IPS-20b (cell line): ENCODE data around the gene GZMB.

Source experiments
- H3K27ac ChIP-seq: one replicate; pipeline ENCODE4 v1.5.1; 2013; ENCODE audit warnings: low read length
- H3K27me3 ChIP-seq: 2 replicates; pipeline ENCODE4 v1.6.1; 2013; ENCODE audit warnings: mild to moderate bottlenecking, low read length, inconsistent platforms; ENCODE audit not compliant: insufficient read depth
- H3K36me3 ChIP-seq: 2 replicates; pipeline ENCODE4 v1.6.1; 2013; ENCODE audit warnings: low read depth, mild to moderate bottlenecking, inconsistent platforms, low read length, moderate library complexity; ENCODE audit not compliant: insufficient read depth
- H3K4me1 ChIP-seq: 2 replicates; pipeline ENCODE4 v1.6.1; 2013; ENCODE audit warnings: mild to moderate bottlenecking, control low read depth, inconsistent platforms, low read length, moderate library complexity; ENCODE audit not compliant: insufficient read depth
- H3K4me3 ChIP-seq: 2 replicates; pipeline ENCODE4 v1.5.1; 2013; ENCODE audit warnings: mild to moderate bottlenecking, low read length, inconsistent platforms
- H3K9ac ChIP-seq: 2 replicates; pipeline ENCODE4 v1.6.1; 2013; ENCODE audit warnings: low read depth, mild to moderate bottlenecking, inconsistent platforms, low read length, moderate library complexity
- H3K9me3 ChIP-seq: 2 replicates; pipeline ENCODE4 v1.6.1; 2013; ENCODE audit warnings: mild to moderate bottlenecking, low read depth, low read length, inconsistent platforms; ENCODE audit not compliant: insufficient read depth

Gene GZMB

DNA sequence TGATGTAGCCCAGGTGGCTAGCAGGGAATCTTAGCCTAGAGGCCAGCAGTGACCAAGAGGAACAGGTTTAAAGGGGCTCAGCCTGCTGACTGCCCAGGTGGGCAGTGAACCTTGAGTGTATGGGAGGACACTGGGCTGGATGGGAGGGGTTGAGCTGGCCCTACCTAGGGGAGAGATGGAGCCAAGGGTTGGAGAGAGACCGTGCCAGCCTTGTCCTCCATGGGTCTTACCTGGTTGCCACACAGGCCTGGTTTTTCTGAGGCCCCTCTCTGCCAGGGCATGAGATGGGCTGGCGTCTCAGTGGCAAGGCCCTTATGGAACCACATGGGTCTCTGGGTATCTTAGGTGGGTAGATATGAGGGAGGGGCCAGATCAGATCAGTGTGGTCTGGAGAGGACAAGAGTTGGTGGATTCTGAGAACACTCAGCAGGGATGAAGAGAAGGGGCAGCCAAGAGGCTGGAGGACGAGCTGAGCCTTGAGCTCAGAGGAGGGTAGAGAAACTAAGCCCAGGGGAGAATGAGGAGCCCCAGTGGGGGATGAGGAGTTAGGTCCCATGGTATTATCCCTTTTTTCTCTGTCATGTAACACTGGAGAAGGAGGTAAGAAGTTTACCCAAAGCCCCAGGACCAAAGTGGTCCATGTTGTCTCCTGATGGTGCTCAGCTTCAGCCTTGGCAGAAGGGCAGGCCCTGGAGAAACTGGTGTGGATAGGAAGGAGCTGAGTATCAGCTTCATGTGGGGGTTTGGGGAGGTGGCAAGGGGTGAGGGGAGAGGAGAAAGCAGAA lies 3.7 kb downstream of the GZMB start:
- H3K27me3 ChIP-seq: no peaks in the 10 kb centered on the region
- no peak overlapping the region for H3K9ac ChIP-seq
- no peak overlapping the region for H3K4me3 ChIP-seq
- no peaks in the 10 kb centered on the region for H3K36me3 ChIP-seq
- H3K4me1 ChIP-seq: no peaks in the 10 kb centered on the region
- no peak overlapping the region for H3K27ac ChIP-seq
- H3K9me3 ChIP-seq: no peaks in the 10 kb centered on the region

DNA sequence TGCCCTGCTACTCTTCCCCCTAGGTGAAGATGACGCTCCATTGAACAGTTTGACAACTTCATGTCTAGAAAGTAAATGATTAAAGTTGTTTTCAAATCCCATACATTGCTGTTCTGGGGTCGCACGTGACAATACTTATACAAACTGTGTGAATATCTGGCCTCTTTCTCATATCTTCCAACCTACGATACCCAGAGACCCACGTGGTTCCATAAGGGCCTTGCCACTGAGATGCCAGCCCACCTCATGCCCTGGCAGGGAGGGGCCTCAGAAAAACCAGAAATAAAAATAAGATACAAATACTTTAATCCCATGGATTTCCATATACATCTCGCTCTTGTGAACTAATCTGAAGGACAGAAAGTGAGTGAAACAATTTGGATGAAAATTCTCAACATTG lies 4.5 kb downstream of the GZMB start:
- Histone ChIP-seq H3K36me3 (no peaks in the 10 kb centered on the region), H3K27me3 (no peaks in the 10 kb centered on the region), H3K4me3 (no peak overlapping the region), H3K9ac (no peak overlapping the region), H3K4me1 (no peaks in the 10 kb centered on the region), H3K9me3 (no peaks in the 10 kb centered on the region), H3K27ac (no peak overlapping the region)

DNA sequence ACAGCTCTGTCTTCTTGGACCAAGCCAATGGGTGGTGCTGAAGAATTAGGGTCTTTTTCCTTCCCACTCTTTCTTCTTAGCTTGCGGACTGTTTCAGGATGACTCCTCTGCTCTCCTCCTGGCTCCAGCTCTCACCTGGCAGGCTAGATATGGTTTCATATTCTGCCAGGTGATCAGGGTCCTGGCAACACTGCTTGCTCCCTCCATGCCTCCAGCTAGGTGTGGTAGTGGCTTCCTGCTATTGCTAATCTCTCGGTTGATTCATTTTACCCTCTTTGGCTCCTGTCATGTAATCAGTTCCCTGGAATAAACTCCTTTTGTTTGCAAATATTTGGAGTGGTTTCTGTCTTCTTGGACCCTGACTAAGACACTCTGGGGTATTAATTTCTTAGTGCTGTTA lies 20.2 kb downstream of the GZMB start:
- Histone ChIP-seq H3K27ac (no peak overlapping the region), H3K4me1 (no peaks in the 10 kb centered on the region), H3K4me3 (no peak overlapping the region), H3K36me3 (no peaks in the 10 kb centered on the region), H3K9ac (no peak overlapping the region), H3K9me3 (no peaks in the 10 kb centered on the region), H3K27me3 (no peaks in the 10 kb centered on the region)

DNA sequence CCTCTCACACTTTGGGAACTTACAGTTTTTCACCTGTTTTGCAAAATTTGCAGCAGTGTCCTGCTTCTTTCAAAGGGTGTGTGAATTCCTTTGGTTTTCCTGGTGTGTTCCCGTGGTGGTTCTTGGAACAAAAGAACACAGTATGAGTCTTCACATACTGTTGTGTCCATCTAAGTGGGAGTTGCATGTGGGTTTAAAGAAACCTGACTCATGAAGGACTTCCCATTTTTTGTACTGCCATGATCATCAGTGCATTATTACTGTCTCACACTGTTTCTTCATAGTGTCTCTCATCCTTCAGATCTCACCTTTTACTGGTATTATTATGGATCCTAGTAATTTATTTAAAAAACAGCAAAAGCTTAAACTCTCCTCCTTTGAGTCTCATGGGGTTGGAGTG lies 20.7 kb downstream of the GZMB start:
- Histone ChIP-seq H3K9me3 (no peaks in the 10 kb centered on the region), H3K4me3 (no peak overlapping the region), H3K27me3 (no peaks in the 10 kb centered on the region), H3K9ac (no peak overlapping the region), H3K4me1 (no peaks in the 10 kb centered on the region), H3K36me3 (no peaks in the 10 kb centered on the region), H3K27ac (no peak overlapping the region)

DNA sequence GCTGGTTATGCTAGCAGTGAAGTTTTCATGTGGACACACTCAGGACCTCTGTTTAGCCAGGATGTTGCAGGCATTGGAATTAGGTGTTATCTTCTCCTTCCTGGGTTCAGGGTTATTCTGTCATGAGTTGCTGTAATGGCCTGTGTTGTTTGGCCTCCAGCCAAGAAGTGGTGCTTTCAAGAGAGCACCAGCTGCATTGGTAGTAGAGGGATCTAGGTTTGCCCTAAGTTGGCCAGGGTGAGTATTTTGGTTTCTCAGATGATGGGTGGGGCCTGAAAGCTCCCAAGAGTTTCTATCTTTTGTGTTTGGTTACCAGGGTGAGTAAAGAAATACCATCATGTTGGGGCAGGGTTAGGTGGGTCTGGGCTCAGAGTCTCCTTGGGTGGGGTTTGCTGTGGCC lies 21.8 kb downstream of the GZMB start:
- Histone ChIP-seq H3K9ac (no peak overlapping the region), H3K4me1 (no peaks in the 10 kb centered on the region), H3K27me3 (no peaks in the 10 kb centered on the region), H3K4me3 (no peak overlapping the region), H3K9me3 (no peaks in the 10 kb centered on the region), H3K27ac (no peak overlapping the region), H3K36me3 (no peaks in the 10 kb centered on the region)

DNA sequence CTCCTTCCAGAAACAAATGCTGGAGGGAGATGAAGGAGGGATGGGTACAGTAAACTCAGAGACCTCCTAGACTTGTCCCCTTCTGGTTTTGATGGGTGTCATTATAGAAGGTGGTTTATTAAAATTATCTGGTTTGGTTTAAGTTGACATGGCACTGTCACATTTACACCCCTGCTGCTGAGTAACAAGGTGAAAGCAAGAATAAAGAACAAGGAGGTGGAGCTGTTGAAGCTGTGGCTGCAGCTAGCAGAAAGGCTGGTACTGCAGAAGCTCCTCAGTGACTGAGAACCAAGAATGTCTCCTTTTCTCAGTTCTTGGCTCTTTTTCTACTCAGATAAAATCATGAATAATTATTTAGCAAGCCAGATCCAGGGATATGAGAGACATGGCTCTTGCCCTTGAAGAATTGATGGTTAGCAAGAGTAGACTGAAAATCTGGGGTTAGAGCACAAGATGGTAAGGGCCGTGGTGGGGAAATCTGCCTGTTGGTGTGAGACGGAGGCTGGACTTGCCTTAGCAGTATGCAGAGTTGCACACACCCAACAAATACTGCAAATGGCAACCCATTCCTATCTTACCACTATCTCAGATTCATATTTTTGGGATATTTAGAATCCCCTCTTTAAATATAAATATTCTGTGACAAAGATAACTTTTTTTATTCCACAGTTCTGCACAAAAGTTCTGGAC lies 24.2 kb downstream of the GZMB start, which contains the start of gene GZMH:
GZMH (minus strand) TSS at position 31 of the 690 bp plus-strand sequence. CDS start 72 bp downstream, outside the sequence.
- Histone ChIP-seq H3K27ac (no peak within 1 kb of the TSS), H3K36me3 (no peaks in the 10 kb centered on the region), H3K9ac (no peak within 1 kb of the TSS), H3K4me1 (no peaks in the 10 kb centered on the region), H3K9me3 (no peaks in the 10 kb centered on the region), H3K4me3 (no peak within 1 kb of the TSS), H3K27me3 (no peaks in the 10 kb centered on the region)

DNA sequence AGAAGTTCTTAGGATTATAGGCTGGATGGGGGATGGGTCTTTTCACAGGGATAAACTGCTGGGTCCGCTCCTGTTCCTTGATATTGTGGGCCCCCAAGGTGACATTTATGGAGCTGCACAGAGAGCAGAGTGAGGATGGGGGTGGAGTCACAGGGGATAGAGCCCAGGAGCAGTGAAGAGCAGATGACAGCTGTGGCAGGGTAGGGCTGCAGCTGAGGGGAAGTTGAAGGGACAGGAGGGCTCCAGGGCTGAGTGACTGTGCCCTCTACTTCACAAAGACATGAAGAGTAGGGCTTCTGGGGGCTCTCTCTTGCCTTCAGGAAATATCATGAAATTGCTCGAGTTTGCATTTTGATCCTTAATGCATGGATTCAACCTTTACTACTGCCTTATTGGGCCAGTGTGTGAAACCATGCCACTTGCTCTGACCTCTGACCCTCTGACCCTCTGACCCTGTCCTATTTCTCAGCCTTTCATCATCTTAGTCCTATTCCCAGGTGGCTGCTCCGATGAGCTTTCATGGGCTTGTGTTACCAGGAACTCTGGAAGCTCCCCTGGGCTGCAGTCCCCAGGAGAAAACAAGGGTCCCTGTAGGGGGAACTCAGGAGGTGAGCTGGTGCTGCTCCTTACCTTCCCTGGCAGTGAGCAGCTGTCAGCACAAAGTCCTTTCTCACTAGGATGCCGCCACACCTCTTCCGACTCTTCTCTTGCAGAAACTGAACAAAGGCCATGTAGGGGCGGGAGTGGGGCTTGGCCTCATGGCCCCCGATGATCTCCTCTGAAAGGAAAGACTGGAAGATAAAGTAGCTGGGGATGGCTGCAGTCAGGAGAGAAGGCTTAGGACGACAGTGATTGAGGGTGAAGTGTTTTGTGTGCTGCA lies 26.1 kb downstream of the GZMB start:
- Histone ChIP-seq H3K9me3 (no peaks in the 10 kb centered on the region), H3K36me3 (no peaks in the 10 kb centered on the region), H3K4me3 (no peak overlapping the region), H3K9ac (no peak overlapping the region), H3K27ac (no peak overlapping the region), H3K4me1 (no peaks in the 10 kb centered on the region), H3K27me3 (no peaks in the 10 kb centered on the region)

DNA sequence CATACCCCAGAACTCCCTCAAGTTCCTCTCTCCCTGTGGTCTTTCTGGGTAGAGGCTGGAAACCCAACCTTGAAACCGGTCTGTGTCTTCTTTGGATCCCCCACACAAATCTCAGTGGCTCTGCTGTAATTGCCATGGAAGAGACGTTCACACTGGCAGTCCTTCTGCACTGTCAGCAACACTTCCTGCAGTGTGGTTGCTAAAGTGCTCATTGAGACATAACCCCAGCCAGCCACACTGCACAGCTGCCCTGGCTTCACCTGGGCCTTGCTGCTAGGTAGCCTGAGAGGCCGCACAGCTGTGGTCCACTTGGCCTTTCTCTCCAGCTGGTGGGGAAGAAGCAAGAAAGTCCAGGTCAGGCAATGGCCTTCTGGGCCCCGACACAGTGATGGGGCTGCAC lies 26.9 kb downstream of the GZMB start:
- Histone ChIP-seq H3K4me1 (no peaks in the 10 kb centered on the region), H3K36me3 (no peaks in the 10 kb centered on the region), H3K27ac (no peak overlapping the region), H3K27me3 (no peaks in the 10 kb centered on the region), H3K4me3 (no peak overlapping the region), H3K9me3 (no peaks in the 10 kb centered on the region), H3K9ac (no peak overlapping the region)

DNA sequence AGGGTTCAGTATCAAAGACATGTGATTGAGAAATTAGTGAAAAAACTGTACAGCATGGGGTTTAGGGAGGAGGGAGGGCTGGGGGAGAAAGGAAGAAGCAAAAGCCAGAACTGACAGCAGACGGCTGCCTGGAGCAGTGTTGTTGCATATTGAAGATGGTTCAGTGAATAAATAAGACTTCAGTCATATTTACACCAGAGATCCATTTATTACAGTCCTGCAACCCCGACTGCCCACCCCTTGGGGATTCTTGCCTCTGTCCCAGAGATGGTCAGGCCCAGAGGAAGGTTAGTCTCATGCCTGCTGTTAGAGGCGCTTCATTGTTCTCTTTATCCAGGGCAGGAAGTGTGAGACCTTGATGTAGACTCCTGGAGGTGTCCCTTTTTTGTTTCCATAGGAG lies 27.7 kb downstream of the GZMB start:
- H3K27me3 ChIP-seq: no peaks in the 10 kb centered on the region

DNA sequence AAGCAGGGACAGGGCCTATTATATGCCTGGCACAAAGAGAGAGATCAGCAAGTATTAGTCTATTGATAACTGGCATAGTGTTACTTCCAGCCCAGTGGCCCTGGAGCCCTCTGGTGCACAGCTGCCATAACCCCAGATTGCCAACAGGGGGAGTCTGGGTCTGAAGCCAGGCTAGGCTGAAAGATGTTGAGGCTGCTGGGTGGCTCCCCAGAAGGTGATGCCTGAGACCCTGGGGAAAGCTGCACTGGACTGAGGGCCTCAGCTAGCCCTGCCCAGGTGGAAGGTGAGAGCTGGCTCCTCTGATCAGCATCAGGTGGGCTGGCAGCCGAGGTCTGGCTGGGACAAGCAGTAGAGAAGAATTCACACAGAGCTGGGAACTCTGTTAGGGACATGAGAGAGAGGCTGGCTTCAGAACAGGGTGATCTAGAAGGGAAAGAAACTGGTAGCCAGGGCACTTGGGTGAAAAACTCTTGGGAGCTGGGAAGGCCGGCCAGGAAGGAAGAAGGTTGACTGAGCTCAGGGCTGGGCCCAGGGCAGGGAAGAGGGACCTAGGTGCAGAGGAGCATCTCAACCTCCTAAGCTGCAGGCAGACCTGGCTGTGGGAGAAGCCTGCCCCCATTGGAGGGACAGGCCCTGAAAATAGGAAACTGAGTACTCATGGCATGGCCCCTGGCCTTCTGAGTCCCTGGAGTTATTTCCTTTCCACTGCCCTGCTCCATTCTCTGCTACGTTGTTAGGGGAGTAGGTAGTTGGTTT lies 28.4 kb downstream of the GZMB start:
- Histone ChIP-seq H3K9me3 (no peaks in the 10 kb centered on the region), H3K4me1 (no peaks in the 10 kb centered on the region), H3K36me3 (no peaks in the 10 kb centered on the region), H3K27me3 (no peaks in the 10 kb centered on the region), H3K27ac (no peak overlapping the region), H3K4me3 (no peak overlapping the region), H3K9ac (no peak overlapping the region)

More for the DNA sequence above, 27.7 kb downstream of the GZMB start:
- Histone ChIP-seq H3K4me3 (no peak overlapping the region), H3K9me3 (no peaks in the 10 kb centered on the region), H3K9ac (no peak overlapping the region), H3K36me3 (no peaks in the 10 kb centered on the region), H3K27ac (no peak overlapping the region), H3K4me1 (no peaks in the 10 kb centered on the region)

DNA sequence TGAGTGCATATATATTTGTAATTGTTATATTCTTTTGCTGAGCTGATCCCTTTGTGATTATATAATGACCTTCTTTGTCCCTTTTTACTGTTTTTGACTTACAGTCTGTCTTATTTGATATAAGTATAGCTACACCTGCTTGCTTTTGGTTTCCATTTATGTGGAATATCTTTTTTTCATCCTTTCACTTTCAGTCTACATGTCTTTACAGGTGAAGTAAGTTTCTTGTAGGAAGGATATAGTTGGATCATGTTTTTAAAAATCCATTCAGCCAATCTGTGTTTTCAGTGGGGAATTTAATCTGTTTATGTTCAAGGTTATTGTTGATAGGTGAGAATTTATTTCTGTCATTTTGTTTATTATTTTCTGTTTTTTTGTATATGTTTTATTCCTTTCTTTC lies 36.6 kb downstream of the GZMB start:
- no peak overlapping the region for H3K4me3 ChIP-seq
- no peaks in the 10 kb centered on the region for H3K27me3 ChIP-seq
- peaks cover 8% of the 10 kb centered on the region; the same call in 1 of the 2 replicates for H3K9me3 ChIP-seq
- no peaks in the 10 kb centered on the region for H3K4me1 ChIP-seq
- H3K9ac ChIP-seq: no peak overlapping the region
- no peak overlapping the region for H3K27ac ChIP-seq
- H3K36me3 ChIP-seq: no peaks in the 10 kb centered on the region
